HL-60 (cell line): ENCODE measurements around the gene DPYSL4.

Experiments used
- CTCF ChIP-seq: IDR thresholded peaks from one replicate; pipeline ENCODE4 v1.5.1; 2011; ENCODE audit warnings: low read length, control low read depth, inconsistent platforms; ENCODE audit not compliant: insufficient read depth
- GABPA ChIP-seq: IDR thresholded peaks from 2 replicates; pipeline ENCODE4 v1.6.1; 2012; ENCODE audit warnings: low read depth
- POLR2AphosphoS5 ChIP-seq: IDR thresholded peaks from 2 replicates; pipeline ENCODE4 v1.6.1; 2012; ENCODE audit warnings: low read depth

DNA sequence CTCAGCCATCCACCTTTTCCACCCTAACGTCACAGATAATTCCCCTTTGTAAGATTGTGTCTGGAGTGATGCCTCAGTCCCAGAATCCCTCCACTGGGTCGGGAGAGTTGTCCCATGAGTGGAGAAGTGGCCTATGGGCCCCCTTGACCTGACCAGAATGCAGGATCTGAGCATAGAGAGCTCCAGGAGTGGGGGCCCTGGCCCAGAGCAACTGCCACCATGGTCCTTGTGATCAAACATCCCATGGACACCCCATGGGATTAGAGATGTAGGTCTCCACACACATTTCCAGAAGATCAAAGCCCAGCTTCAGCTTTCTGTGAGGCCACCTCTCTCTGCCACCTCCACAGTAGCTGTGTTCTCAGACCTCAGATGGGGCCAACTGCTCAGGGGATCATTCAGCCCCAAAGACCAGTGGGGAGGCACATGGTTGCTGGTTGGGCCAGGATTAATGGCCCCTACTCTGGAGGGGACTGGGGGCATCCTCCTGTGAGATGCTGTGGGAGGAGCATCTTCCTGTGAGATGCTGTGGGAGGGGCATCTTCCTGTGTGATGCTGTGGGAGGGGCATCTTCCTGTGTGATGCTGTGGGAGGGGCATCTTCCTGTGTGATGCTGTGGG is 28.5 kb upstream of the DPYSL4 start:
- TF ChIP-seq CTCF (no peak), POLR2AphosphoS5 (no peak), GABPA (no peak)
